ENCODE data around the gene RFX3.

Gene RFX3

DNA sequence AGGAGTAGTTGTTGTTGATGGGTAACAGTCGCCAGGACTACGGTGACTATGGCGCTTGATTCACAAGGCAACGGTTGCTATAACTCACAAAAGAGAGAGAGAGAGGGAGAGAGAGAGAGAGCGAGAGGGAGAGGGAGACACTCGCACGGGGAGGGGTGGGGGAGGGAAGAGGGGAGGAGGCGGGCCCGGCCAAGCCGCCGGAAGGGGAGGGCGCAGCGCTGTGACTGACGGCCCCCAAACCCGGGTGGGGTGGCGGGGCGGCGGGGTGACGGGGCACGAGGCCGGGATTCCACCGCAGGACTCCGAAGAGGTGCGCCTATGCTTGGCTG, at the start of gene RFX3 (continued):
- no peak for TF ChIP-seq SETDB1 (IDR thresholded peaks at IDR 0.05; ENCODE audit: insufficient read length, low read length)
- TF ChIP-seq ZNF350 (tag by site-specific recombination; IDR thresholded peaks at IDR 0.05): no peak
- TF ChIP-seq ZNF302 (tag by site-specific recombination; IDR thresholded peaks at IDR 0.05; ENCODE audit: low read depth): no peak
- peak; percentile 97 for TF ChIP-seq ZNF596 (tag by site-specific recombination; IDR thresholded peaks at IDR 0.05)
- TF ChIP-seq ZNF658 (tag by site-specific recombination; IDR thresholded peaks at IDR 0.05): no peak
- TF ChIP-seq ZBTB20 (tag by site-specific recombination; IDR thresholded peaks at IDR 0.05): no peak
- TF ChIP-seq ZXDB (tag by site-specific recombination; IDR thresholded peaks at IDR 0.05): 0 out of 2 replicates have a peak, but pooled peaks have one; percentile 4
- TF ChIP-seq ZNF776 (tag by site-specific recombination; IDR thresholded peaks at IDR 0.05; ENCODE audit: borderline replicate concordance): no peak
- no peak for TF ChIP-seq ZNF416 (tag by site-specific recombination; IDR thresholded peaks at IDR 0.05)
- TF ChIP-seq ZNF664 (tag by site-specific recombination; IDR thresholded peaks at IDR 0.05): no peak
- no peak for TF ChIP-seq RBAK (tag by site-specific recombination; IDR thresholded peaks at IDR 0.05)
- TF ChIP-seq ZNF843 (tag by site-specific recombination; IDR thresholded peaks at IDR 0.05): no peak
- TF ChIP-seq ZNF561 (tag by site-specific recombination; IDR thresholded peaks at IDR 0.05; ENCODE audit: borderline replicate concordance): no peak
- TF ChIP-seq ZSCAN16 (tag by site-specific recombination; IDR thresholded peaks at IDR 0.05): no peak
- TF ChIP-seq HOXD13 (CRISPR knock-in tag; IDR thresholded peaks at IDR 0.05; ENCODE audit: borderline replicate concordance): no peak
- TF ChIP-seq, protein P1, sequence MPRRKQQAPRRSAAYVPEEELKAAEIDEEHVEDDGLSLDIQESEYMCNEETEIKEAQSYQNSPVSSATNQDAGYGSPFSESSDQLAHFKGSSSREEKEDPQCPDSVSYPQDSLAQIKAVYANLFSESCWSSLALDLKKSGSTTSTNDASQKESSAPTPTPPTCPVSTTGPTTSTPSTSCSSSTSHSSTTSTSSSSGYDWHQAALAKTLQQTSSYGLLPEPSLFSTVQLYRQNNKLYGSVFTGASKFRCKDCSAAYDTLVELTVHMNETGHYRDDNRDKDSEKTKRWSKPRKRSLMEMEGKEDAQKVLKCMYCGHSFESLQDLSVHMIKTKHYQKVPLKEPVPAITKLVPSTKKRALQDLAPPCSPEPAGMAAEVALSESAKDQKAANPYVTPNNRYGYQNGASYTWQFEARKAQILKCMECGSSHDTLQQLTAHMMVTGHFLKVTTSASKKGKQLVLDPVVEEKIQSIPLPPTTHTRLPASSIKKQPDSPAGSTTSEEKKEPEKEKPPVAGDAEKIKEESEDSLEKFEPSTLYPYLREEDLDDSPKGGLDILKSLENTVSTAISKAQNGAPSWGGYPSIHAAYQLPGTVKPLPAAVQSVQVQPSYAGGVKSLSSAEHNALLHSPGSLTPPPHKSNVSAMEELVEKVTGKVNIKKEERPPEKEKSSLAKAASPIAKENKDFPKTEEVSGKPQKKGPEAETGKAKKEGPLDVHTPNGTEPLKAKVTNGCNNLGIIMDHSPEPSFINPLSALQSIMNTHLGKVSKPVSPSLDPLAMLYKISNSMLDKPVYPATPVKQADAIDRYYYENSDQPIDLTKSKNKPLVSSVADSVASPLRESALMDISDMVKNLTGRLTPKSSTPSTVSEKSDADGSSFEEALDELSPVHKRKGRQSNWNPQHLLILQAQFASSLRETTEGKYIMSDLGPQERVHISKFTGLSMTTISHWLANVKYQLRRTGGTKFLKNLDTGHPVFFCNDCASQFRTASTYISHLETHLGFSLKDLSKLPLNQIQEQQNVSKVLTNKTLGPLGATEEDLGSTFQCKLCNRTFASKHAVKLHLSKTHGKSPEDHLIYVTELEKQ (tag by site-specific recombination; IDR thresholded peaks at IDR 0.05; ENCODE audit: borderline replicate concordance): no peak; the same call in 1 of the 2 replicates
- TF ChIP-seq ZSCAN30 (tag by site-specific recombination; IDR thresholded peaks at IDR 0.05): no peak
- TF ChIP-seq ZNF626 (tag by site-specific recombination; IDR thresholded peaks at IDR 0.05): no peak
- TF ChIP-seq, protein P2, sequence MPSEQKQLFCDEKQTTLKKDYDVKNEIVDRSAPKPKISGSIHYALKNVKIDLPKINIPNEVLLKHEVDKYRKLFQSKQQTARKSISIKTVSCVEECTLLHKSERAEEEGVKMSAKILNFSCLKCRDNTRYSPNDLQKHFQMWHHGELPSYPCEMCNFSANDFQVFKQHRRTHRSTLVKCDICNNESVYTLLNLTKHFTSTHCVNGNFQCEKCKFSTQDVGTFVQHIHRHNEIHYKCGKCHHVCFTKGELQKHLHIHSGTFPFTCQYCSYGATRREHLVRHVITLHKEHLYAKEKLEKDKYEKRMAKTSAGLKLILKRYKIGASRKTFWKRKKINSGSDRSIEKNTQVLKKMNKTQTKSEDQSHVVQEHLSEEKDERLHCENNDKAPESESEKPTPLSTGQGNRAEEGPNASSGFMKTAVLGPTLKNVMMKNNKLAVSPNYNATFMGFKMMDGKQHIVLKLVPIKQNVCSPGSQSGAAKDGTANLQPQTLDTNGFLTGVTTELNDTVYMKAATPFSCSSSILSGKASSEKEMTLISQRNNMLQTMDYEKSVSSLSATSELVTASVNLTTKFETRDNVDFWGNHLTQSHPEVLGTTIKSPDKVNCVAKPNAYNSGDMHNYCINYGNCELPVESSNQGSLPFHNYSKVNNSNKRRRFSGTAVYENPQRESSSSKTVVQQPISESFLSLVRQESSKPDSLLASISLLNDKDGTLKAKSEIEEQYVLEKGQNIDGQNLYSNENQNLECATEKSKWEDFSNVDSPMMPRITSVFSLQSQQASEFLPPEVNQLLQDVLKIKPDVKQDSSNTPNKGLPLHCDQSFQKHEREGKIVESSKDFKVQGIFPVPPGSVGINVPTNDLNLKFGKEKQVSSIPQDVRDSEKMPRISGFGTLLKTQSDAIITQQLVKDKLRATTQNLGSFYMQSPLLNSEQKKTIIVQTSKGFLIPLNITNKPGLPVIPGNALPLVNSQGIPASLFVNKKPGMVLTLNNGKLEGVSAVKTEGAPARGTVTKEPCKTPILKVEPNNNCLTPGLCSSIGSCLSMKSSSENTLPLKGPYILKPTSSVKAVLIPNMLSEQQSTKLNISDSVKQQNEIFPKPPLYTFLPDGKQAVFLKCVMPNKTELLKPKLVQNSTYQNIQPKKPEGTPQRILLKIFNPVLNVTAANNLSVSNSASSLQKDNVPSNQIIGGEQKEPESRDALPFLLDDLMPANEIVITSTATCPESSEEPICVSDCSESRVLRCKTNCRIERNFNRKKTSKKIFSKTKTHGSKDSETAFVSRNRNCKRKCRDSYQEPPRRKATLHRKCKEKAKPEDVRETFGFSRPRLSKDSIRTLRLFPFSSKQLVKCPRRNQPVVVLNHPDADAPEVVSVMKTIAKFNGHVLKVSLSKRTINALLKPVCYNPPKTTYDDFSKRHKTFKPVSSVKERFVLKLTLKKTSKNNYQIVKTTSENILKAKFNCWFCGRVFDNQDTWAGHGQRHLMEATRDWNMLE (tag by site-specific recombination; conservative IDR thresholded peaks at IDR 0.05; ENCODE audit: low read depth): 0 out of 2 replicates have a peak, but pooled peaks have one; percentile 4
- TF ChIP-seq, protein P3, sequence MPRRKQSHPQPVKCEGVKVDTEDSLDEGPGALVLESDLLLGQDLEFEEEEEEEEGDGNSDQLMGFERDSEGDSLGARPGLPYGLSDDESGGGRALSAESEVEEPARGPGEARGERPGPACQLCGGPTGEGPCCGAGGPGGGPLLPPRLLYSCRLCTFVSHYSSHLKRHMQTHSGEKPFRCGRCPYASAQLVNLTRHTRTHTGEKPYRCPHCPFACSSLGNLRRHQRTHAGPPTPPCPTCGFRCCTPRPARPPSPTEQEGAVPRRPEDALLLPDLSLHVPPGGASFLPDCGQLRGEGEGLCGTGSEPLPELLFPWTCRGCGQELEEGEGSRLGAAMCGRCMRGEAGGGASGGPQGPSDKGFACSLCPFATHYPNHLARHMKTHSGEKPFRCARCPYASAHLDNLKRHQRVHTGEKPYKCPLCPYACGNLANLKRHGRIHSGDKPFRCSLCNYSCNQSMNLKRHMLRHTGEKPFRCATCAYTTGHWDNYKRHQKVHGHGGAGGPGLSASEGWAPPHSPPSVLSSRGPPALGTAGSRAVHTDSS (tag by site-specific recombination; IDR thresholded peaks at IDR 0.05): no peak
- TF ChIP-seq, protein P4, sequence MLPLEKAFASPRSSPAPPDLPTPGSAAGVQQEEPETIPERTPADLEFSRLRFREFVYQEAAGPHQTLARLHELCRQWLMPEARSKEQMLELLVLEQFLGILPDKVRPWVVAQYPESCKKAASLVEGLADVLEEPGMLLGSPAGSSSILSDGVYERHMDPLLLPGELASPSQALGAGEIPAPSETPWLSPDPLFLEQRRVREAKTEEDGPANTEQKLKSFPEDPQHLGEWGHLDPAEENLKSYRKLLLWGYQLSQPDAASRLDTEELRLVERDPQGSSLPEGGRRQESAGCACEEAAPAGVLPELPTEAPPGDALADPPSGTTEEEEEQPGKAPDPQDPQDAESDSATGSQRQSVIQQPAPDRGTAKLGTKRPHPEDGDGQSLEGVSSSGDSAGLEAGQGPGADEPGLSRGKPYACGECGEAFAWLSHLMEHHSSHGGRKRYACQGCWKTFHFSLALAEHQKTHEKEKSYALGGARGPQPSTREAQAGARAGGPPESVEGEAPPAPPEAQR (tag by site-specific recombination; IDR thresholded peaks at IDR 0.05): no peak
- TF ChIP-seq, protein P5, sequence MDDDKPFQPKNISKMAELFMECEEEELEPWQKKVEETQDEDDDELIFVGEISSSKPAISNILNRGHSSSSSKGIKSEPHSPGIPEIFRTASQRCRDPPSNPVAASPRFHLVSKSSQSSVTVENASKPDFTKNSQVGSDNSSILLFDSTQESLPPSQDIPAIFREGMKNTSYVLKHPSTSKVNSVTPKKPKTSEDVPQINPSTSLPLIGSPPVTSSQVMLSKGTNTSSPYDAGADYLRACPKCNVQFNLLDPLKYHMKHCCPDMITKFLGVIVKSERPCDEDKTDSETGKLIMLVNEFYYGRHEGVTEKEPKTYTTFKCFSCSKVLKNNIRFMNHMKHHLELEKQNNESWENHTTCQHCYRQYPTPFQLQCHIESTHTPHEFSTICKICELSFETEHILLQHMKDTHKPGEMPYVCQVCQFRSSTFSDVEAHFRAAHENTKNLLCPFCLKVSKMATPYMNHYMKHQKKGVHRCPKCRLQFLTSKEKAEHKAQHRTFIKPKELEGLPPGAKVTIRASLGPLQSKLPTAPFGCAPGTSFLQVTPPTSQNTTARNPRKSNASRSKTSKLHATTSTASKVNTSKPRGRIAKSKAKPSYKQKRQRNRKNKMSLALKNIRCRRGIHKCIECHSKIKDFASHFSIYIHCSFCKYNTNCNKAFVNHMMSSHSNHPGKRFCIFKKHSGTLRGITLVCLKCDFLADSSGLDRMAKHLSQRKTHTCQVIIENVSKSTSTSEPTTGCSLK (tag by site-specific recombination; IDR thresholded peaks at IDR 0.05): no peak
